WERI-Rb-1 (cell line): Measurements from ENCODE around the gene MSH4.
"Not testable (repeated sequence)": the region's sequence is repeated elsewhere in the genome, so short reads cannot be mapped to it uniquely, and the experiment has no call there.

ENCODE experiments used
- DNase-seq: peaks from one replicate; pipeline ENCODE4 v3.0.0-alpha.2; 2020
- H3K27ac ChIP-seq: fragments of 250-450 bp; sonication (Bioruptor Pico); 2 replicates; pipeline ENCODE4 v1.5.1; 2020; ENCODE audit warnings: mild to moderate bottlenecking, moderate library complexity
- H3K27me3 ChIP-seq: fragments of 250-450 bp; sonication (Bioruptor Pico); 2 replicates; pipeline ENCODE4 v1.5.1; 2021; ENCODE audit warnings: mild to moderate bottlenecking, low read depth, moderate library complexity; ENCODE audit not compliant: insufficient read depth, severe bottlenecking
- H3K36me3 ChIP-seq: fragments of 250-450 bp; sonication (Bioruptor Pico); 2 replicates; pipeline ENCODE4 v1.5.1; 2020; ENCODE audit warnings: mild to moderate bottlenecking, moderate library complexity
- H3K4me3 ChIP-seq: 2 replicates; pipeline ENCODE4 v1.5.1; 2011; ENCODE audit warnings: low read depth, mild to moderate bottlenecking, control low read depth, low read length
- H3K9me3 ChIP-seq: fragments of 250-450 bp; sonication (Bioruptor Pico); 2 replicates; pipeline ENCODE4 v1.5.1; 2021; ENCODE audit warnings: mild to moderate bottlenecking, moderate library complexity; ENCODE audit not compliant: severe bottlenecking
- TF ChIP-seq, protein P1 (sequence below): IDR thresholded peaks from 2 replicates; pipeline ENCODE4 v1.5.1; 2011; ENCODE audit warnings: low read depth, mild to moderate bottlenecking, control low read depth, inconsistent platforms, low read length

The MSH4 gene

DNA sequence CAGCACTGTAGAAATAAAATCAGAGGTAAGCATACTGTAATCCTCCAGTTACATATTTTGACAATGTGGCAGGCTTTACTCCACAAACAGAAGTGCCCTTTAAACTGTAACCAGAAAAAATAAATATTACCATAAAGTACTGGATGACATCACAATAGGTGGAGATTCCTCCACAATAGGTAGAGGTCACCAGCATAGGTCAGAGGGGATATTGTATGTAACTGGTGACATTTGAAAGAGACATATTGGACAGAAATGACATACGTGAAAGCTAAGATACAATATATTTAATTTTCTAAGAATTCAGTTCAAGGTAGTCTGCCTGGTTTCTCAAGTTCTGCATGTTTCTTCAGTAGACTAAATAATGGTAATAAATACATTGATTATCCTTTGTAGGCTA is 135.6 kb downstream of the MSH4 start, which contains the start of gene ASB17:
TSS of gene ASB17 (minus strand) at position 101 of the 400 bp plus-strand sequence. CDS start 113 bp downstream, outside the sequence.
- Histone ChIP-seq H3K36me3 (no peaks in the 10 kb centered on the region), H3K27ac (no peak within 1 kb of the TSS), H3K4me3 (no peak within 1 kb of the TSS), H3K27me3 (no peaks in the 10 kb centered on the region), H3K9me3 (no peaks in the 10 kb centered on the region)
- TF ChIP-seq, protein P1, sequence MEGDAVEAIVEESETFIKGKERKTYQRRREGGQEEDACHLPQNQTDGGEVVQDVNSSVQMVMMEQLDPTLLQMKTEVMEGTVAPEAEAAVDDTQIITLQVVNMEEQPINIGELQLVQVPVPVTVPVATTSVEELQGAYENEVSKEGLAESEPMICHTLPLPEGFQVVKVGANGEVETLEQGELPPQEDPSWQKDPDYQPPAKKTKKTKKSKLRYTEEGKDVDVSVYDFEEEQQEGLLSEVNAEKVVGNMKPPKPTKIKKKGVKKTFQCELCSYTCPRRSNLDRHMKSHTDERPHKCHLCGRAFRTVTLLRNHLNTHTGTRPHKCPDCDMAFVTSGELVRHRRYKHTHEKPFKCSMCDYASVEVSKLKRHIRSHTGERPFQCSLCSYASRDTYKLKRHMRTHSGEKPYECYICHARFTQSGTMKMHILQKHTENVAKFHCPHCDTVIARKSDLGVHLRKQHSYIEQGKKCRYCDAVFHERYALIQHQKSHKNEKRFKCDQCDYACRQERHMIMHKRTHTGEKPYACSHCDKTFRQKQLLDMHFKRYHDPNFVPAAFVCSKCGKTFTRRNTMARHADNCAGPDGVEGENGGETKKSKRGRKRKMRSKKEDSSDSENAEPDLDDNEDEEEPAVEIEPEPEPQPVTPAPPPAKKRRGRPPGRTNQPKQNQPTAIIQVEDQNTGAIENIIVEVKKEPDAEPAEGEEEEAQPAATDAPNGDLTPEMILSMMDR = no peak
- no peak for DNase-seq

GRCh38 chr1:75937034-75937433 is 140.4 kb downstream of the MSH4 start:
- Histone ChIP-seq H3K27me3 (no peaks in the 10 kb centered on the region), H3K36me3 (no peaks in the 10 kb centered on the region), H3K9me3 (no peaks in the 10 kb centered on the region), H3K27ac (no peak overlapping the region), H3K4me3 (no peak overlapping the region)
- DNase-seq = no peak
- TF ChIP-seq, protein P1 = no peak

DNA sequence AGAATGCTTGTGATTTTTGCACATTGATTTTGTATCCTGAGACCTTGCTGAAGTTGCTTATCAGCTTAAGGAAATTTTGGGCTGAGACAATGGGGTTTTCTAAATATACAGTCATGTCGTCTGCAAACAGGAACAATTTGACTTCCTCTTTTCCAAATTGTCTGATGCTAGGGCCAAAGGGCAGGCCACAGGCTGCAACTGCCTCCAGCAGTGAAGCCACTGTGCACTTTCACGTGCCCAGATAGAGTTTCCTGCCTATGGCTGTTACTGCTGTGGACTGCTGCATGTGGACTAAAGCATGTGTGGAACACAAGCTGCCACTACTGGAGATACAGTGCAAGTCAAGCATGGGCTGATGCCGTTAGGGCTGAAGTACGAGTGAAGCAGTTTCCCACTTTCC is 146.4 kb downstream of the MSH4 start:
- not testable (repeated sequence) for H3K27me3 ChIP-seq, H3K4me3 ChIP-seq, H3K9me3 ChIP-seq, DNase-seq, H3K27ac ChIP-seq, H3K36me3 ChIP-seq

DNA sequence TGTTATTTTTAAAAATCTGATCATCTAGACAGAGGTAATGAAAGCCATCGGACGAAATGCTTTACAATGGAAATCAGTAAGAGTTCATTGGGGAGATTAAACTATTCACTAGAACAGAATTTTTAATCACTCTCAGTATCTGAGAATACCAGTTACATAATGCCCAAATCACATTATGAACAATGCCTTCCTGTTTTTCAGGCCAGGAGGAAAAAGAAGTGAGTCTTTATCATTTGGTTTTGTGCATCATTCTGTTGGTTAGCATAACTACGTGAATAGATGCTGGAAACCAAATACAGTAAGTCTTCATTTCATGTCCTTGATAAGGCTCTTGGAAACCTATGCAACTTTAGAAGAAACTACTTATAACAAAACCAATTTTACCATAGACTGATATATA is 153.5 kb downstream of the MSH4 start:
- Histone ChIP-seq H3K9me3 (no peaks in the 10 kb centered on the region), H3K36me3 (no peaks in the 10 kb centered on the region), H3K27me3 (no peaks in the 10 kb centered on the region), H3K27ac (no peak overlapping the region), H3K4me3 (no peak overlapping the region)
- DNase-seq = no peak
- TF ChIP-seq, protein P1 = no peak

DNA sequence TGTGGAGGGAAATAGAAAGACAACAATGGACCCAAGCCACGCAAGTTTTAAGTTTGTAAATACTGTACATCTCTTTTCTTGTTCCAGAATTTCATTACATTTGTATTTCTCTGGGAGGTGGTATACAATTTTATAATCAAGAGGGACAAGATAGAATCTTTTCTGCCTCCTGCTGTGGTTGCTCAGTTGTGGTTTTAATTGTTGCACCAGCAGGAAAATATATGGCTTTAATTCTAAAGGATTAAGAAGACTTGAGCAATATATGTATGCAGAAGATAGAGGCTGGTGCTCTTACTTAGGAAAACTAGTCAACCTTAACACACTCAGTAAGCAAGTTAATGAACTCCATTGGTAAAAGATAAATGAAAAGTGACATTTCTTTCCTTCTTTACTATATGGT is 155.3 kb downstream of the MSH4 start:
- TF ChIP-seq, protein P1 = no peak
- no peak overlapping the region for H3K27ac ChIP-seq
- no peaks in the 10 kb centered on the region for H3K36me3 ChIP-seq
- H3K27me3 ChIP-seq = no peaks in the 10 kb centered on the region
- DNase-seq = no peak
- no peak overlapping the region for H3K4me3 ChIP-seq
- H3K9me3 ChIP-seq = no peaks in the 10 kb centered on the region

DNA sequence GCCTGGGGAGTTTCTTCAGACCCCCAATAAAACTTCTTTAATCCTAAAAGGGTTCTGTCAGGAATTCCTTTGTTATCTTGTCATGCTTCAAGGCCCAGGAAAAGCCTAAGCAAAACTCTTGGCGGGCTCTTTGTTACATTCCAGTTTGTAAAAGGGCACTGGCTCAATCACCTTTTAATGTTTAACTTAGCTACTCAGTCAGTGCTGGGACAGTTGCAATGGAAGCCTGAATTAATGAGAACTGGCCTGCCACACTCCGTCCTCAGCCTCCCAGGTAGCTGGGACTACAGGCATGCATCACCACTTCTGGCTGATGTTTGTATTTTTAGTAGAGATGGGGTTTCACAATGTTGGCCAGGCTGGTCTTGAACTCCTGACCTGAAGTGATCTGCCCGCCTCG is 156.8 kb downstream of the MSH4 start:
- Histone ChIP-seq H3K9me3 (no peaks in the 10 kb centered on the region), H3K36me3 (no peaks in the 10 kb centered on the region), H3K4me3 (no peak overlapping the region), H3K27ac (no peak overlapping the region), H3K27me3 (no peaks in the 10 kb centered on the region)
- no peak for DNase-seq
- TF ChIP-seq, protein P1 = no peak
